Smooth muscle cell (in vitro differentiated cells): ENCODE results near the gene PEA15. TPM values are rescaled to one million over a fixed set of nuclear protein-coding genes. Genes with fewer than 3 reads are reported as not detected.

Experiments used
- DNase-seq: peaks from one replicate; lab custom pipeline; 2025; ENCODE audit not compliant: unreplicated experiment; lab: John Stamatoyannopoulos, UW
- H2AFZ ChIP-seq: fragments of 200-600 bp; sonication (generic); 2 replicates; pipeline ENCODE4 v1.6.0; 2016; ENCODE audit warnings: antibody characterized with exemption, low read depth, mild to moderate bottlenecking
- H3F3A ChIP-seq: fragments of 200-600 bp; sonication (generic); 2 replicates; pipeline ENCODE4 v1.6.0; 2017; ENCODE audit warnings: antibody characterized with exemption, low read depth
- H3K27ac ChIP-seq: fragments of 200-600 bp; sonication (generic); 2 replicates; pipeline ENCODE4 v1.5.1; 2016; ENCODE audit warnings: low read depth, mild to moderate bottlenecking
- H3K27me3 ChIP-seq: fragments of 200-600 bp; sonication (generic); 2 replicates; pipeline ENCODE4 v1.6.1; 2016; ENCODE audit warnings: low read depth, mild to moderate bottlenecking
- H3K36me3 ChIP-seq: fragments of 200-600 bp; sonication (generic); 2 replicates; pipeline ENCODE4 v1.5.1; 2016; ENCODE audit warnings: low read depth
- H3K4me1 ChIP-seq: fragments of 200-600 bp; sonication (generic); 2 replicates; pipeline ENCODE4 v1.5.1; 2016; ENCODE audit warnings: low read depth
- H3K4me2 ChIP-seq: fragments of 200-600 bp; sonication (generic); 2 replicates; pipeline ENCODE4 v1.6.0; 2016; ENCODE audit warnings: mild to moderate bottlenecking
- H3K4me3 ChIP-seq: fragments of 200-600 bp; sonication (generic); 2 replicates; pipeline ENCODE4 v1.5.1; 2016; ENCODE audit warnings: mild to moderate bottlenecking
- H3K79me2 ChIP-seq: fragments of 200-600 bp; sonication (generic); 2 replicates; pipeline ENCODE4 v1.6.0; 2016; ENCODE audit warnings: low read depth, mild to moderate bottlenecking
- H3K9ac ChIP-seq: fragments of 200-600 bp; sonication (generic); 2 replicates; pipeline ENCODE4 v1.6.0; 2016; ENCODE audit warnings: low read depth
- H3K9me3 ChIP-seq: fragments of 200-600 bp; sonication (generic); replicated peaks from 2 replicates; pipeline ENCODE4 v1.5.1; 2016; ENCODE audit warnings: low read depth
- H4K20me1 ChIP-seq: fragments of 200-600 bp; sonication (generic); 2 replicates; pipeline ENCODE4 v1.6.0; 2016; ENCODE audit warnings: low read depth
- CTCF ChIP-seq: fragments of 200-600 bp; sonication (generic); IDR thresholded peaks from 2 replicates; pipeline ENCODE4 v1.5.1; 2017; ENCODE audit warnings: borderline replicate concordance, mild to moderate bottlenecking, antibody characterized with exemption; ENCODE audit not compliant: insufficient read depth, poor library complexity, severe bottlenecking
- WGBS: methylation state at CpG from one replicate; pipeline ENCODE4 v1.1.7; 2016; ENCODE audit warnings: low lambda C conversion rate; 5-methylcytosine and 5-hydroxymethylcytosine counted together
- polyA plus RNA-seq: library from polyadenylated mRNA; unstranded; fragments of >200 nt; fragmentation: Nextera tagmentation; extraction: Ambion mirVana; gene quantifications from 2 replicates; pipeline ENCODE4 v1.2.1, GENCODE V29; 2016
- total RNA-seq: library from RNA; depleted of rRNA; stranded (reverse); fragments of >200 nt; gene quantifications from 2 replicates; pipeline ENCODE4 v1.2.3, GENCODE V29; 2014

PEA15 gene
- total and polyA plus RNA-seq, 2 experiments from 2014 or later, result 73.1 to 115 TPM

- no peak overlapping the region for H3K4me3 ChIP-seq
- WGBS, result 24% methylated on average over 9 of the region's 9 CpGs
Observed at GRCh38 chr1:160171980-160172379, 33.2 kb upstream of the PEA15 start.

GRCh38 chr1:160177231-160177630, 28.0 kb upstream of the PEA15 start:
- no peak overlapping the region for H3K4me3 ChIP-seq
- H3K27ac ChIP-seq, result peak overlapping the region; percentile 59
- no peaks in the 10 kb centered on the region for H4K20me1 ChIP-seq
- no peaks in the 10 kb centered on the region for H3K9me3 ChIP-seq
- no peak for TF ChIP-seq CTCF
- no peak overlapping the region for H3K4me2 ChIP-seq
- H3K36me3 ChIP-seq, result no peaks in the 10 kb centered on the region
- no peak overlapping the region for H3K9ac ChIP-seq
- DNase-seq, result no peak
- H3K27me3 ChIP-seq, result no peaks in the 10 kb centered on the region
- WGBS, result 61% methylated on average over 1 of the region's 2 CpGs
- peak overlapping the region; percentile 58 for H2AFZ ChIP-seq
- no peaks in the 10 kb centered on the region for H3K79me2 ChIP-seq
- H3K4me1 ChIP-seq, result peaks cover 17% of the 10 kb centered on the region
- no peaks in the 10 kb centered on the region for H3F3A ChIP-seq

More at GRCh38 chr1:160171980-160172379, 33.2 kb upstream of the PEA15 start:
- H3K79me2 ChIP-seq, result no peaks in the 10 kb centered on the region
- H3K9me3 ChIP-seq, result no peaks in the 10 kb centered on the region
- no peaks in the 10 kb centered on the region for H4K20me1 ChIP-seq
- H3K4me1 ChIP-seq, result peaks cover 33% of the 10 kb centered on the region
- H2AFZ ChIP-seq, result no peak overlapping the region
- DNase-seq, result no peak
- TF ChIP-seq CTCF, result no peak
- no peaks in the 10 kb centered on the region for H3K36me3 ChIP-seq
- no peak overlapping the region for H3K4me2 ChIP-seq
- H3F3A ChIP-seq, result no peaks in the 10 kb centered on the region
- no peak overlapping the region for H3K27ac ChIP-seq
- H3K27me3 ChIP-seq, result no peaks in the 10 kb centered on the region
- H3K9ac ChIP-seq, result no peak overlapping the region

- Histone ChIP-seq H3K4me3 (no peak overlapping the region), H3K27ac (peak overlapping the region; percentile 59), H3K79me2 (no peaks in the 10 kb centered on the region), H3K9ac (no peak overlapping the region), H3K27me3 (no peaks in the 10 kb centered on the region), H3K4me2 (no peak overlapping the region), H3K4me1 (peaks cover 17% of the 10 kb centered on the region), H3F3A (no peaks in the 10 kb centered on the region), H3K36me3 (no peaks in the 10 kb centered on the region), H3K9me3 (no peaks in the 10 kb centered on the region), H4K20me1 (no peaks in the 10 kb centered on the region), H2AFZ (peak overlapping the region; percentile 58)
- no peak for DNase-seq
- TF ChIP-seq CTCF, result no peak
- 50% methylated on average over 1 of the region's 1 CpG for WGBS
Observed at GRCh38 chr1:160177667-160178066, 27.5 kb upstream of the PEA15 start.

- H3K79me2 ChIP-seq, result no peaks in the 10 kb centered on the region
Observed at GRCh38 chr1:160178731-160179130, 26.5 kb upstream of the PEA15 start.

More at GRCh38 chr1:160178731-160179130, 26.5 kb upstream of the PEA15 start:
- H2AFZ ChIP-seq, result no peak overlapping the region
- WGBS, result 93% methylated on average over 2 of the region's 2 CpGs
- H3K9me3 ChIP-seq, result no peaks in the 10 kb centered on the region
- H3K4me1 ChIP-seq, result peaks cover 17% of the 10 kb centered on the region
- no peak overlapping the region for H3K4me3 ChIP-seq
- H3K27ac ChIP-seq, result no peak overlapping the region
- no peak overlapping the region for H3K4me2 ChIP-seq
- no peak for TF ChIP-seq CTCF
- H3K27me3 ChIP-seq, result no peaks in the 10 kb centered on the region
- no peak overlapping the region for H3K9ac ChIP-seq
- no peaks in the 10 kb centered on the region for H3K36me3 ChIP-seq
- no peak for DNase-seq
- no peaks in the 10 kb centered on the region for H4K20me1 ChIP-seq
- no peaks in the 10 kb centered on the region for H3F3A ChIP-seq
